ENCODE measurements around the gene CPSF4. TPM values are rescaled to one million over a fixed set of nuclear protein-coding genes. Genes with fewer than 3 reads are reported as not detected.

Gene CPSF4
- total RNA-seq, 2 experiments from 2014 or later, result 61.5 to 62.1 TPM

DNA sequence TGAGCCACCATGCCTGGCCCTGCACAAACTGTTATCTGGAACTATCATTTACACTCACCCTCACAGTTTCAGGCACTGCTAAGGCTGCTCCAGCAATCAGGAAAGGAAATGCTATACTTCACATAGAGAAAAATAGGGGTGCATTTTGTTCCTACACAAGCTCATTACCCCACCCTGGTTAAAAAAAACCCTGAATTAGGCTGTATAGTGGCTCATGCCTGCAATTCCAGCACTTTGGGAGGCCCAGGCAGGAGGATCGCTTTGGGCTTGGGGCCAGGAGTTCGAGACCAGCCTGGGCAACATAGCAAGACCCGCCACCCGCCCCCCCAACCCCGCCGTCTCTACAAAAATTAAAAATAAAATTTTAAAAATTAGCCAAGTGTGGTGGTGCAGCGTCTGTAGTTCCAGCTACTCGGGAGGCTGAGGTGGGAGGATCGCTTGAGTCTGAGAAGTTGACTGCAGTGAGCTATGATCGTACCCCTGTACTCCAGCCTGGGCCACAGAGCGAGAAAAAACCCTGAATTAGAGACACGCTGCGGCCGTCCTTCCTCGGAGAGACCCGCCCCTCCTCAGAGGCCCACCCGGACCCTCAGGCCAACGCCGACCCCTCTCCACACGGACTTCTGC is 684 bp upstream of the CPSF4 start:
- Mint-ChIP-seq H3K27ac (peak overlapping the region; percentile 98), H3K4me1 (peaks cover 25% of the 10 kb centered on the region), H3K27me3 (no peaks in the 10 kb centered on the region), H3K9me3 (no peaks in the 10 kb centered on the region), H3K4me3 (peak overlapping the region; percentile 100), H3K36me3 (peaks cover 12% of the 10 kb centered on the region)
- DNase-seq (no peak), ATAC-seq (ENCODE audit: low read depth) (peak; percentile 16)
- POLR2A ChIA-PET, result interaction anchor here (0.6 to 3.0 kb wide), 10 partner anchors 9 to 700 kb away, joined by 3 to 11 read pairs (median 5); partner anchors contain the start of genes BUD31, ZKSCAN5, ZNF394 and ZNF655

DNA sequence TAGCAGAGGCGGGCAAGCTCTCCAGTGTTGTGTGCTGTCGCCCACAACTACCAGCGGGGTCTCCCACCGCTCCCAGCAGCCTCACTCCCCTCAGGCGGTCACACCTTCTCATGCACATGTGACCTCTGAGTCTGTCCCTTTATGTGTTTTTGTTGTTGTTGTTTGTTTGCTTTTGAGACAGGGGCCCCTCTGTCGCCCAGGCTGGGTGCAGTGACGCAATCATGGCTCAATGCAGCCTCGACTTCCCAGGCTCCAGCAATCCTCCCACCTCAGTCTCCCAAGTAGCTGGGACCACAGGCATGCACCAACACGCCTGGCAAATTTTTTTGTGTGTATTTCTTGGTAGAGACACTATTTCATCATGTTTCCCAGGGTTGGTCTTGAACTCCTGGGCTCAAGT is 1.5 kb downstream of the CPSF4 start:
- DNase-seq (no peak), ATAC-seq (ENCODE audit: low read depth) (no peak)
- Mint-ChIP-seq H3K4me1 (peaks cover 27% of the 10 kb centered on the region), H3K27me3 (no peaks in the 10 kb centered on the region), H3K36me3 (peaks cover 17% of the 10 kb centered on the region), H3K4me3 (peak overlapping the region; percentile 100), H3K9me3 (no peaks in the 10 kb centered on the region), H3K27ac (no peak overlapping the region)
- POLR2A ChIA-PET, result interaction anchor here (0.5 to 3.0 kb wide), 3 partner anchors 31 to 64 kb away, joined by 3 to 10 read pairs (median 3); partner anchors contain the start of genes BUD31, PDAP1 and ZNF394

- POLR2A ChIA-PET, result interaction anchor here (1.1 kb wide), 1 partner anchor 72 kb away, joined by 4 read pairs; no protein-coding TSS in a partner anchor
- H3K27ac Mint-ChIP-seq, result no peak overlapping the region
- no peaks in the 10 kb centered on the region for H3K9me3 Mint-ChIP-seq
- H3K4me1 Mint-ChIP-seq, result peaks cover 7% of the 10 kb centered on the region
- DNase-seq, result no peak
- no peak overlapping the region for H3K4me3 Mint-ChIP-seq
- ATAC-seq (ENCODE audit: low read depth), result no peak
- H3K36me3 Mint-ChIP-seq, result peaks cover 23% of the 10 kb centered on the region
- H3K27me3 Mint-ChIP-seq, result no peaks in the 10 kb centered on the region
Measured at GRCh38 chr7:99446096-99446495, 7.4 kb downstream of the CPSF4 start.

DNA sequence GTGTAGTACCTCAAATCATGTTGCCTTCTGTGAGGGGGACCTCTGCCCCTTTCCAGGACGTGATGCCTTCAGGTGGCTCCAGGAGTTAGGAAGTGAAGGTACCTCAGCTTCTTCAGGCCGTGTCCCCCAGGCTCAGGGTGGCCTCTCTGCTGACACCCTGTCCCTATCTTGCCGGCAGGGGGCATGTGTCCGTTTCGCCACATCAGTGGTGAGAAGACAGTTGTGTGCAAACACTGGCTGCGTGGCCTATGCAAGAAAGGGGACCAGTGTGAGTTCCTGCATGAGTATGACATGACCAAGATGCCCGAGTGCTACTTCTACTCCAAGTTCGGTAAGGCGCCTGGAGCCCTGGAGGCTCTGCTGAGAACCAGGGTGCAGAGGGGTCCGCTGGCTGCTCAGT is 9.2 kb downstream of the CPSF4 start:
- no peak for DNase-seq
- peaks cover 3% of the 10 kb centered on the region for H3K4me1 Mint-ChIP-seq
- H3K36me3 Mint-ChIP-seq, result peaks cover 19% of the 10 kb centered on the region
- H3K27me3 Mint-ChIP-seq, result no peaks in the 10 kb centered on the region
- H3K4me3 Mint-ChIP-seq, result no peak overlapping the region
- no peaks in the 10 kb centered on the region for H3K9me3 Mint-ChIP-seq
- POLR2A ChIA-PET, result interaction anchor here (1.8 kb wide), 1 partner anchor 9 kb away, joined by 5 read pairs; the partner anchor contains the start of genes CPSF4 and PTCD1
- ATAC-seq (ENCODE audit: low read depth), result no peak
- H3K27ac Mint-ChIP-seq, result no peak overlapping the region

DNA sequence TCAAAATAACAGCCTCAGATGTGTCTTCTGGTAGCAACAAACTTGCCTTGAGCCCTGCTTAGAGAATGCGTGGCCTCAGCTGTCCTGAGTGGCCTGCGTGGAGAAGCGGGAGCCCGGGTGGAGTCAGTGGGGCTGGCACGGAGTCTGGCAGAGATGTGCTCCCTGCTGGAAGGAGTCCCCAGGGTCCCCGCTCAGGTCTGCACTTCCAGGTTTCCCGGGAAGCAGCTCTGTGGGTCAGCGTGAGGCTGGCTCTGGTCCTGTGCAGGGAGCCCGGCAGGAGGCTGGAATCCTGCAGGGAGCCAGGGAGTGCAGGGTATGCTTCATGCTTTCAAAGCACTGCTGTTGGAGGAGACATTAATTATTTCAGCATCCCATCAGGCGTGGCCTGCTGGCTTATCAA is 10.1 kb downstream of the CPSF4 start:
- POLR2A ChIA-PET, result interaction anchor here (1.8 kb wide), 1 partner anchor 10 kb away, joined by 5 read pairs; the partner anchor contains the start of genes CPSF4 and PTCD1
- Mint-ChIP-seq H3K27me3 (no peaks in the 10 kb centered on the region), H3K4me3 (no peak overlapping the region), H3K4me1 (no peaks in the 10 kb centered on the region), H3K27ac (no peak overlapping the region), H3K36me3 (peaks cover 19% of the 10 kb centered on the region), H3K9me3 (no peaks in the 10 kb centered on the region)
- ATAC-seq (ENCODE audit: low read depth), result no peak
- DNase-seq, result no peak

- no peak overlapping the region for H3K4me3 Mint-ChIP-seq
- no peaks in the 10 kb centered on the region for H3K9me3 Mint-ChIP-seq
- H3K4me1 Mint-ChIP-seq, result no peaks in the 10 kb centered on the region
- no peak for DNase-seq
- H3K36me3 Mint-ChIP-seq, result peaks cover 22% of the 10 kb centered on the region
- POLR2A ChIA-PET, result interaction anchor here (1.8 kb wide), 1 partner anchor 10 kb away, joined by 5 read pairs; the partner anchor contains the start of genes CPSF4 and PTCD1
- H3K27ac Mint-ChIP-seq, result no peak overlapping the region
- no peak for ATAC-seq (ENCODE audit: low read depth)
- no peaks in the 10 kb centered on the region for H3K27me3 Mint-ChIP-seq
Measured at GRCh38 chr7:99449326-99449725, 10.6 kb downstream of the CPSF4 start.

GRCh38 chr7:99451936-99452335 is 13.2 kb downstream of the CPSF4 start:
- peaks cover 16% of the 10 kb centered on the region for H3K36me3 Mint-ChIP-seq
- no peak overlapping the region for H3K4me3 Mint-ChIP-seq
- DNase-seq, result no peak
- no peaks in the 10 kb centered on the region for H3K9me3 Mint-ChIP-seq
- no peak for ATAC-seq (ENCODE audit: low read depth)
- H3K27me3 Mint-ChIP-seq, result no peaks in the 10 kb centered on the region
- H3K27ac Mint-ChIP-seq, result no peak overlapping the region
- POLR2A ChIA-PET, result no interaction called here
- H3K4me1 Mint-ChIP-seq, result peaks cover under 1% of the 10 kb centered on the region

- no peak for DNase-seq
- Mint-ChIP-seq H3K36me3 (peaks cover 17% of the 10 kb centered on the region), H3K4me3 (no peak overlapping the region), H3K4me1 (peaks cover 1% of the 10 kb centered on the region), H3K27me3 (no peaks in the 10 kb centered on the region), H3K9me3 (no peaks in the 10 kb centered on the region), H3K27ac (no peak overlapping the region)
- POLR2A ChIA-PET, result no interaction called here
- no peak for ATAC-seq (ENCODE audit: low read depth)
Measured at GRCh38 chr7:99452541-99452940, 13.8 kb downstream of the CPSF4 start.

DNA sequence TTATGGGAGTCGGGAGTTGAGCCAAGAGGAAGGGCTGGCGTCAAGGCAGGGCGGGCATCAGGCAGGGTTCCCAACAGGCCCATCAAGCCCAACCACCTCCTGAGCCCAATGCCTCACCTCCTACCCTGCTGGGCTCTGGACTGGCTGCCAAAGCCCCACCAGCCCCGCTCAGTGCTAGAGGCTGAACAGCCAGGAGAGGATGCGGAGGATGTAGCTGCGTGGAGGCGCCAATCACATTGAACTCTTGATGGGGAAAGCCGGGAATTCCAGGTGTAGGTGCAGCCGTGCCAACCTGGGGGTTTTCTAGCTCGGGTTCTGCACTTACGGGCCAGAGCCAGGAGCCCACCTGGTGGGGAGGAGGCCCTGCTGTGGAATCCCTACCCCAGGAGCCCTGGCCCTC is 14.4 kb downstream of the CPSF4 start:
- Mint-ChIP-seq H3K27ac (no peak overlapping the region), H3K4me1 (peaks cover 1% of the 10 kb centered on the region), H3K4me3 (no peak overlapping the region), H3K36me3 (peaks cover 15% of the 10 kb centered on the region), H3K27me3 (no peaks in the 10 kb centered on the region), H3K9me3 (no peaks in the 10 kb centered on the region)
- POLR2A ChIA-PET, result no interaction called here
- ATAC-seq (ENCODE audit: low read depth) (no peak), DNase-seq (no peak)

GRCh38 chr7:99455874-99456273 is 17.1 kb downstream of the CPSF4 start:
- Mint-ChIP-seq H3K36me3 (peaks cover 26% of the 10 kb centered on the region), H3K27ac (no peak overlapping the region)

GRCh38 chr7:99456288-99456687 is 17.5 kb downstream of the CPSF4 start:
- no peak overlapping the region for H3K27ac Mint-ChIP-seq
- POLR2A ChIA-PET, result interaction anchor here (1.2 to 1.3 kb wide), 2 partner anchors 17 to 18 kb away, joined by 3 read pairs; partner anchors contain the start of genes CPSF4 and PTCD1

More at GRCh38 chr7:99455874-99456273, 17.1 kb downstream of the CPSF4 start:
- no peaks in the 10 kb centered on the region for H3K27me3 Mint-ChIP-seq
- no peak overlapping the region for H3K4me3 Mint-ChIP-seq
- H3K9me3 Mint-ChIP-seq, result no peaks in the 10 kb centered on the region
- no peak for DNase-seq
- no peak for ATAC-seq (ENCODE audit: low read depth)
- POLR2A ChIA-PET, result interaction anchor here (1.2 kb wide), 1 partner anchor 17 kb away, joined by 3 read pairs; the partner anchor contains the start of genes CPSF4 and PTCD1
- H3K4me1 Mint-ChIP-seq, result peaks cover 7% of the 10 kb centered on the region

DNA sequence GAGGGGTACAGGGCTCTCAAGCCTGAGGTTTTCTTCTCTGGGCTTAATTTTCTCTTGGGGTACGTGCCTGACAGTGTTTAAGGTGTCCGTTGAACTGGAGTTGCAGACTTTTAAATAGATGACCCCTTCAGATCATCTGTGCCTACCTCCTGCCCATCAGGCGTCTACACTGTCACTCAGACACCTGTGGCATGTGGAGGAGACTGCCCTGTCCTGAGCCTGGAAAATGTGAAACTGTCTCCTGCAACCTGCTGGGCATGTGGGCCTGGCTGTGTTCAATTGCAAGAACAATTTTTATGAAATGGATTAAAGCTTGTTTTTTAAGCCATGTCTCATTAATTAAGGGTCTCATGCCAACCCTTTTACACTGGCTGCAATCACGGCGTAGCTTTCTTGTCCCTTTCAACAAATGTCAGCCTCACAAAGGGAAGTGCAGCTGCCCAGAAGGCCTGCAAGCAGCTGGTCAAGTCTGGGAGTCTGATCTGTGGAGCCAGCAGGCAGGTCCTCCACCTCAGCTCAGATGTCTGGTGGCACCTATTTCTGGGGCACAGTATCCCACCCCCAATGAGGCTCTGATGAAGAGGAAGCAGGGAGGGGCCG is 18.4 kb downstream of the CPSF4 start:
- no peak for ATAC-seq (ENCODE audit: low read depth)
- Mint-ChIP-seq H3K36me3 (peaks cover 24% of the 10 kb centered on the region), H3K9me3 (no peaks in the 10 kb centered on the region), H3K27me3 (no peaks in the 10 kb centered on the region), H3K27ac (no peak overlapping the region), H3K4me1 (peaks cover 7% of the 10 kb centered on the region), H3K4me3 (no peak overlapping the region)
- POLR2A ChIA-PET, result interaction anchor here (1.3 kb wide), 1 partner anchor 19 kb away, joined by 3 read pairs; no protein-coding TSS in a partner anchor
- no peak for DNase-seq

More at GRCh38 chr7:99456288-99456687, 17.5 kb downstream of the CPSF4 start:
- DNase-seq (no peak), ATAC-seq (ENCODE audit: low read depth) (no peak)
- Mint-ChIP-seq H3K27me3 (no peaks in the 10 kb centered on the region), H3K36me3 (peaks cover 24% of the 10 kb centered on the region), H3K4me3 (no peak overlapping the region), H3K9me3 (no peaks in the 10 kb centered on the region), H3K4me1 (peaks cover 7% of the 10 kb centered on the region)

GRCh38 chr7:99457650-99458493 is 19.1 kb downstream of the CPSF4 start:
- no peak overlapping the region for H3K27ac Mint-ChIP-seq
- no peak overlapping the region for H3K4me3 Mint-ChIP-seq
- H3K36me3 Mint-ChIP-seq, result peaks cover 31% of the 10 kb centered on the region
- no peaks in the 10 kb centered on the region for H3K9me3 Mint-ChIP-seq
- DNase-seq, result no peak
- no peaks in the 10 kb centered on the region for H3K27me3 Mint-ChIP-seq
- peaks cover 10% of the 10 kb centered on the region for H3K4me1 Mint-ChIP-seq
- no peak for ATAC-seq (ENCODE audit: low read depth)
- POLR2A ChIA-PET, result interaction anchor here (1.3 kb wide), 1 partner anchor 20 kb away, joined by 3 read pairs; no protein-coding TSS in a partner anchor
